Measurements from ENCODE around the gene TMEM69. TPM values are rescaled to one million over a fixed set of nuclear protein-coding genes. Genes with fewer than 3 reads are reported as not detected.
"Not testable (repeated sequence)": the region's sequence is repeated elsewhere in the genome, so short reads cannot be mapped to it uniquely, and the experiment has no call there.

TMEM69 gene
- total RNA-seq, 1 donor from 2014 or later, result 18.3 TPM

- no peak for DNase-seq (ENCODE audit: low spot score)
These were observed 9.5 kb upstream of the TMEM69 start for GRCh38 chr1:45678489-45678888.

- peak; percentile 24 for DNase-seq (ENCODE audit: low spot score)
These were observed 8.9 kb upstream of the TMEM69 start for GRCh38 chr1:45679123-45679522.

DNA sequence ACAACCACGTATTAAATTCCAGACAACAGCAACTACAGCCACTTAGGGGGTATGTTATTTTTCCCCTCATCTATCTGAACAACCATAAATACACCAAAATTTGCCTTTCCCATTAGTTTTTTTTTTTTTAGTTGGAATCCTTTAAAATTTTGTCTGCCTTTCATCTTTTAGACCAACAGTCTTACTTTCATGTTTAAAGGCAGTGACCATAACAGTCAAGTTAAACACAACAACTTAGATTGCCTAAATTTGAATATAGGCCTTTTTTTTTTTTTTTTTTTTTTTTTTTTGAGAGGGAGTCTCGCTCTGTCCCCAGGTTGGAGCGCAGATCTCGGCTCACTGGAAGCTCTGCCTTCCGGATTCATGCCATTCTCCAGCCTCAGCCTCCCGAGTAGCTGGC, 5.0 kb upstream of the TMEM69 start:
- DNase-seq (ENCODE audit: low spot score), result no peak

- DNase-seq (ENCODE audit: low spot score), result no peak
These were observed 3.6 kb upstream of the TMEM69 start for GRCh38 chr1:45684402-45684801.

DNA sequence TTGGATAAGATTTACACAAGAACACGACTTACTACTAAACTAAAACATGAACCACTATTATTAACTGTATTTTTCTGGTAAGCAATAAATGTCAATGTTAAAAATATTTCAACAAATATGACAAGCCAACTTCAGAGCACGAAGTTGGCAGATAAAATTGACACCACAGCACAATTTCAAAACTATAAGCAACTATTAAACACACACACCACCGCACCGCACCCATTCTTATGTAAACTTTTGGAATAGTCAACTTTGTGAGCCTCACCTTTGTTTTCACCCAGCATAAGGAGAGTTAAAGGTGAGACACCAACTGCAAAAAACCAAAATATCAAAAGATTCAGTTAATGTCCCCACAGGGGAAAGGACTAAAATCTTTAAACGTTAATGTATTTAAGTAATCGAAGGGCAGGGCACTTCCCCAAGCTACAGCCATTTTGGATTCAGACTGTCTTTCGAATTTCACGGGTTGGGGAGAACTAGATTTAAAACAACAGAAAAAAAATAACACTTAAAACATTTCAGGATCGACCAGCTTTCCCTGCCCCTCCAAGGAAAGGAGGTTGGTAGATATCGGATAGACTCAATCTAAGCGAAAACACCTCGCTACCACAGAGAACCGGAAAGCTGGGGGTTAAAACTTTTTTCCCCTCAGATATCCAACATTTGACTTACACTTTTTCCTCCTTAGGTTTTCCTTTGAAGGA, 2.5 kb upstream of the TMEM69 start:
- no peak for DNase-seq (ENCODE audit: low spot score)

DNA sequence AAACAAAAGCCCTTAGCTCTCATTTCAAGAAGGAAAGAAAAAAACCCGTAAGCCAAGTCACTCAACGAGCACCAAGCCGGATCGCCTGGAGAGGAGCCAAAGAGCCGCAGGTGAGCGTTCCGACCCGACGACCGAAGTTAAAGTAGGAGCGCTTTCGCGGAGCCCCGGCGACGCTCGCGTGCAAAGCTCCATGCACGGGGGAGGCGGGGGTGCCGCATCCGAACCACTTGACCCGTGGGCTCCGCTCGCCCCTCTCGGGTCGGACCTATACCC, 2.0 kb upstream of the TMEM69 start:
- peak; percentile 73 for DNase-seq (ENCODE audit: low spot score)

DNA sequence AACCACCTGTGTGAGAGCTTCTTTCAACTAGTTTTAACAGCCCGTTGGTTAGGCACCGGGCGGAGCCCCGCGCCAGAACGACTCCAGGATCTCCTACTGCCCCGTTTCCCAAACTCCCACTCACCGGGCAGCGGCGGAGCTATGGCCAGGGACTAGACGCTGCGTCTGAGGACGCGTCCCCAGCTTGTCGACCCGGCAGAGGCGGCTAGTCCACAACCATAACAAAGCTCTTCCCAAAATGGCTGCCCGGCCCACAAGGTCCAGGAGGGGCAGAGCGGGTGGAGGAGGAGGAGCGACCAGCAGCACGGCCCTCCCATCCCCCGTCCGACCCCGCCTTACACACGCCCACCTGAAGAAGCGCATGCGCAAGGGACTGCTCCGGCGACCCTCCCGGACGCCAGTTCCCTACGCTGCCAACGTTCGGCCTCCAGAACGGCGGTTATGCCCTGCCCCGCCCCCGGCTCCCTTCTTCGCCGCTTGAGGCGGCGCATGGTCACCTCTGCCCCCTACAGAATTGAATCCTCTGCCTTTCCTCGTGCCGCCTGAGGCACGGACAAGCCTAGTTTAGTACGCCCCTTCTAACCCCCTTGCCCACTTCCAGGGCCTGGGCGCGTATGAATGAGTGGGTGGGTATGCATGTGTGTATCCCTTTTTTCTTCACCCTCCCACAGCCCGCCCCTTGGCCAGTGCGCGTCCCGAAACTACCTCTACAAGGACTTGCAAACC, 1.5 kb upstream of the TMEM69 start, which contains the start of gene GPBP1L1:
GPBP1L1 (minus strand) TSS at position 246 of the 726 bp plus-strand sequence. CDS start 27,446 bp downstream, outside the sequence.
- DNase-seq (ENCODE audit: low spot score), result peak; percentile 98

DNA sequence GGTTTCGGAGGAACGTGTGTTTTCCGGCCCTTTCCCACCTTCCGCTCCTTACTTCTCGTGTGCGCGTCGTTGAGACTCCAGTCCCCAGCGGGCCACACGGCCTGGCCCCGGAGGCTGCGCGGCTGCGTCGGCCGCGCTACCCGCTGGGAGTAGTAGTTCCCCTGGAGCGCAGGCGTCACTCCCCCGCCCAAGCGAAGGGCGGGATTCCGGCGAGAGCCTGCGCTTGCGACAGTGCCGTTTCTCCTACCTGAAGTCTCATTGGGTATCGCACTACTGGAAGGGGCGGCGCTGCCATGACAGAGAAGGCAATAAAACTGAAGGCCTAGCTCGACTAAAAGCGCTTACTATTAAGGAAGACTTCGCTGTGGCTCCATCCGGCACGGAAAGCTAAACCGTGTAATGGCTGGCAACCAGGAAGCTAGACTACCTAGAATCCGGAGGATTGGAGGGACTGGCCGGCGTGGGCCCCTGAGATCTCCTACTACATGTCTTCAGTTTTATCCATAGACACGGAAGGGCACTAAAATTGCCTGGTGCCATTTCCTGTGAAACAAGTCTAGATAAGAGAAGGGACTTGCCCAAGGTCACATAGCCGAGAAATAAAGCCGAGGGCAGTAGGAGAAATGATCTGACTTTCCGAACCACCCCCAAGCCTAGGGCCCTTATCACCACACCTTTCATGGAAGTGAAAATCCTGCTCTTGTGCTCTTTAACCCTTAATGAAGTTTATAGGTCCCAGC, 797 bp upstream of the TMEM69 start:
- DNase-seq (ENCODE audit: low spot score), result peak; percentile 98

GRCh38 chr1:45693811-45694210, 5.8 kb downstream of the TMEM69 start:
- DNase-seq (ENCODE audit: low spot score), result not testable (repeated sequence)

GRCh38 chr1:45694823-45695222, 6.8 kb downstream of the TMEM69 start:
- DNase-seq (ENCODE audit: low spot score), result no peak

- no peak for DNase-seq (ENCODE audit: low spot score)
These were observed 16.7 kb downstream of the TMEM69 start for GRCh38 chr1:45704637-45705036.

DNA sequence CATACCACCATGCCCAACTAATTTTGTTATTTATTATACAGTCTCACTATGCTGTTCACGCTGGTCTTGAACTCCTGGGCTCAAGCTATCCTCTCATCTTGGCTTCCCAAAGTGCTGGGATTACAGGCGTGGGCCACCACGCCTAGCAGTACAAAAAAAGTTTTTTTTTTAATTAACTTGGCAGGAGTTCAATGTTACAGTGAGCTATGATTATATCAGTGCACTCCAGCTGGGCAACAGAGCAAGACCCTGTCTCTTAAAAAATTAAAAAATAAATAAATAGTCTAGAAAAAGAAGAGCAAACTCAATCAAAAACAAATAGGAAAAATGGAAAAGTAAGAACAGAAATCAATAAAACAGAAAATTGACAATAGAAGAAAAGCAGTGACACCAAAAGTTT, 25.7 kb downstream of the TMEM69 start:
- no peak for DNase-seq (ENCODE audit: low spot score)

- DNase-seq (ENCODE audit: low spot score), result no peak
These were observed 28.7 kb downstream of the TMEM69 start for GRCh38 chr1:45716700-45717099.

DNA sequence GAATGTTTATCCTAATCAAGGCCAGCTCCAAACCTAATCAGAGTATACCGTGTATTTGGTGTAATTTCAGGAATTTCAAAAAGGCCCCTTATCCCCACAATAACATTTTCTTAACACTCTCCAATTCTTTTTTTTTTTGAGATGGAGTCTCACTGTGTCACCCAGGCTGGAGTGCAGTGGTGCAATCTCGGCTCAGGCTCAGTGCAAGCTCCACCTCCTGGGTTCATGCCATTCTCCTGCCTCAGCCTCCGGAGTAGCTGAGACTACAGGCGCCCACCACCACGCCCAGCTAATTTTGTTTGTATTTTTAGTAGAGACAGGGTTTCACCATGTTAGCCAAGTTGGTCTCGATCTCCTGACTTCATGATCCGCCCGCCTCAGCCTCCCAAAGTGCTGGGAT, 29.4 kb downstream of the TMEM69 start:
- DNase-seq (ENCODE audit: low spot score), result not testable (repeated sequence)

GRCh38 chr1:45718289-45718688, 30.3 kb downstream of the TMEM69 start:
- no peak for DNase-seq (ENCODE audit: low spot score)

GRCh38 chr1:45721207-45721606, 33.2 kb downstream of the TMEM69 start:
- no peak for DNase-seq (ENCODE audit: low spot score)

GRCh38 chr1:45722809-45723208, 34.8 kb downstream of the TMEM69 start:
- no peak for DNase-seq (ENCODE audit: low spot score)

- DNase-seq (ENCODE audit: low spot score), result no peak
These were observed 35.4 kb downstream of the TMEM69 start for GRCh38 chr1:45723248-45723930.

DNA sequence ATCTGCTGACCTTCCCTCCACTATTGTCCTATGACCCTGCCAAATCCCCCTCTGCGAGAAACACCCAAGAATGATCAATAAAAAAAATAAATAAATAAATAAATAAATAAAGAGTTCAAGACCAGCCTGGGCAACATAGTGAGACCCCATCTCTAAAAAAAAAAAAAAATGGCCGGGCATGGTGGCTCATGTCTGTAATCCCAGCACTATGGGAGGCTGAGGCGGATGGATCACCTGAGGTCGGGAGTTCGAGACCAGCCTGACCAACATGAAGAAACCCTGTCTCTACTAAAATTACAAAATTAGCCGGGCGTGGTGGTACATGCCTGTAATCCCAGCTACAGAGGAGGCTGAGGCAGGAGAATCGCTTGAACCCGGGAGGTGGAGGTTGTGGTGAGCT, 38.0 kb downstream of the TMEM69 start:
- DNase-seq (ENCODE audit: low spot score), result not testable (repeated sequence)

GRCh38 chr1:45730075-45730779, 42.2 kb downstream of the TMEM69 start:
- DNase-seq (ENCODE audit: low spot score), result no peak

- no peak for DNase-seq (ENCODE audit: low spot score)
These were observed 42.9 kb downstream of the TMEM69 start for GRCh38 chr1:45730780-45731319.

Measured in mucosa of gallbladder (tissue), 1 donor.